GM12801 (cell line): ENCODE data around the gene C2orf72.

ENCODE experiments used
- CTCF ChIP-seq: IDR thresholded peaks from one replicate; pipeline ENCODE4 v1.5.1; 2011; ENCODE audit warnings: control low read depth; ENCODE audit not compliant: insufficient read length; ENCODE audit errors: extremely low read depth

C2orf72 gene

DNA sequence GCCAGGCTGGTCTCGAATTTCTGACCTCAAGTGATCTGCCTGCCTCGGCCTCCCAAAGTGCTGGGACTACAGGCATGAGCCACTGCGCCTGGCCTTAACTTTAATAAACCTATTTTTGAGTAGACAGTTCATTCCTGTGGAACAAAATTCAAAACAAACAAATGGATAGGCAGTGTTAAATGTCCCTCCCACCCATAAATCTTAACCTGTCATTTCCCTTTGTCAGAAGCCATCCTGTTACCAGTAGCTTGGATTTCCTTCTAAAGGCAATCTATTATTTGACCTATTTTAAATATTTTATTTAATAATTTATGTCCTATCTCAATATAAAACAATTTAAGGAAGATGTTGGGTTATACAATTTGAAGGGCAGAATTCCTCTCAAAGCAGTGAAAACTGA, 6.6 kb upstream of the C2orf72 start:
- TF ChIP-seq CTCF: no peak

DNA sequence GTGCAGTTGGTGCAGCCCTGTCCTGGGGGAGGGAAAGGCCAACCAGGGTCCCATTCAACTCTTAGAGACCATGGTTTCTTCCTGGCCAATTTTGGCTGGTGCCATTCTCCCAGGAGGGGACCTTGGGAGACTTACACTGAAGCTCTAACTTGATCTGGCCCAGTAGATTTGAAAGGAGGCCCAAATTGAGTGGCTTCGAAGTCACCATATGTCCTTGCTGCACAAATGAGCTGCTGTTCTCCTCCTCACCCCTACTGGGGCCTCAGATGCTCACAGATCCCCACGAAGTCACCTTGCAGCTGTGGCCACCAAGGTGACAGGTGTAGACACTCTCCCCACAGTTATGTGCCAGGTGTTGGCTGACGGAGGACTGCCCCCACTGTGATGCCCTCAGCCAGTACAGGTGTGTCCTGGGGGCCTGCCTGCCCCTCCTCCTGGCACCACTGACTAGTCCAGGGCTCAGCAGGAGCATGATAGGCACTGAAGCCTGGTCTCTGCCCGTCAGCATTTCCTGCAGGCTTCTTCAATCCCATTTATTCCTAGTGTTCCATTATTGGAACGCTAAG, 4.7 kb upstream of the C2orf72 start:
- no peak for TF ChIP-seq CTCF

DNA sequence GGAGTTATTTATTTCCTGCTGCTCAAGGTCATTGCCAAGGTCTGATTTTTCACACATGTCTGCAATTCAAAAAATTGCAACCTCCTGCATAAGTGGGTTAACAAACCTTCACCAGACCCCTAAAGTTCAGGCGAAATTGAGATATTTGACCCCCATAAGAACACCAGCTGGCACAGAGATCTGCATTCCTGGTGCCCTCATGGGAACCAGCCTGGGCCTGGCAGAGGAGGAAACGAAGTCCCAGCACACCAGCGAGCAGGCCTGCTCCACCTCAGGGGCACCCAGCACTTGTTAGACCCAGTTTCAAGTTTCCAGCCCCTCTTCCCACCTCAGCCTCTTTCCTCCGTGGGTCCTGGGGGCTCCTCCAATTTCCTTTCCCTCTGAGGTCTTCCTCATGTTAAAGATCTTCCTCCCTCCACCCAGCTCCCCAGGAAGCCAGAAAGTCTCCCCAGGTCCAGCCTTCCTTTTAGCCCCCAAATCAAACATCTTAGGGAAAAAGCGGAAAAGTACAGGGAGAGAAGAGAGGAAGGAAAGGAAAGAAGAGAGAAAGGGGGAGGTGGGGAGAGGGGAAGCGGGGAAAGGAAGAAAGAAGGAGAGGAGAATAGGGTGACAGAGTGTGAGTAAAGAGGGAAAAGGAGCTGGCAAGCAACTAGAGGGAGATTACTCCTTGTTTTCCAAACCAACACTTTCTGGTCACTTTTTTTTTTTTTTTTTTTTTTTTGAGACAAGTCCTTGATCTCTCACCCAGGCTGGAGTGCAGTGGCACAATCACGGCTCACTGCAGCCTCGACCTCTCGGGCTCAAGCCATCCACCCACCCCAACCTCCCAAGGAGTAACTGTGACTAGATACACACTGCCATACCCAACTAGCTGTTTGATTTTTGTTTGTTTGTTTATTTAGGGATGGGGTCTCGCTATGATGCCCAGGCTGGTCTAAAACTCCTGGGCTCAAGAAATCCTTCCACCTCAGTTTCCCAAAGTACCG, 3.9 kb upstream of the C2orf72 start:
- no peak for TF ChIP-seq CTCF

DNA sequence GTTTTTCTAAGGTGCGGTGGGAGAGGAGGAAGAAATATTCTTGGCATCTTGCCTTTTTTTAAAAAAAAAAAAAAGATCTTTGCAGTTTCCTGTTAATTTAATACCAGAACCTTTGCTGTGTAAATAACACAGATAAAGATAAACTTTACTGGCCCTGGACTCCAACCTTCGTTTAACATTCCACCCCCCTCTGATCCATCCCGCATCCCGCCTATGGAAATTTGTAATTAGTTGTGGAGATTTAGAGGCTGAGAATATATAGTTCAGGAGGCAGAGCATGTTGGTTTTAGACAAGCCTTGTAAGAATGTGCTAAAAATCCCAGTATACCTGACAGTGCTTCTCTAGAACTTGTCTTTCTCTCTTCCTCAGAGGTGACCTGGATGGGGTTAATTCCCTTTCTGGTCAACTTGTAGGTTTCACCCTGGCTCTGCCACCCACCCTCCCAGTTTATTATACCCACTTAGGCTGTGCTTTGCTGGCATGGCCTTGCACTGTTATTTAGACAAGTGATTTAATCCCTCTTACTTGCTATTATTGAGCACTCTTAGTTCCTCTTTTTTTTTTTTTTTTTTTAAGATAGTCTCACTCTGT, 2.9 kb upstream of the C2orf72 start:
- no peak for TF ChIP-seq CTCF

DNA sequence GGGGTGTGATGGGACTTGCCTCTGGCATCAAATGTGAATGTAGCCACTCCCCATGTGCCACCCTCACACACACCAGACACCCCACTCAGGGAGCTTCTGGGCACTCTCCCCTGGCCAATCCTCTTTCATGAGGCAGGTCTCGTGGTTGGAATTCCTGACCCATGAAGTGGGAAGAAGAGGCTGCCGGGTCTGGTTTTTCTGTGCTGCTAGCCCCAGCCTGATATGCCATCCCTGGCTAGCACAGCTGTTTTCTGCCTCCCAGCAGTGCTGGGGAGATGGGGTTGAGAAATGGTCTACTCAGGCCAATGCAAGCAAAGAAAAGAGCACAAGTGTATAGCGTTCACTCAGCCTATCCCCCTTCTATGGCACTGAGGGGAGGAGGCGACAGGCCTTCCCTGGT, 1.2 kb upstream of the C2orf72 start:
- TF ChIP-seq CTCF: no peak

- TF ChIP-seq CTCF: no peak
Observed at GRCh38 chr2:231036578-231037106, 681 bp upstream of the C2orf72 start.
